NB4 (cell line): ENCODE data around the gene KRTAP1-1.

Source experiments
- DNase-seq: peaks from one replicate; pipeline ENCODE4 v3.0.0; 2010; ENCODE audit warnings: low read depth
- H3K4me3 ChIP-seq: one replicate; pipeline ENCODE4 v1.5.1; 2011; ENCODE audit warnings: mild to moderate bottlenecking, low read depth, low read length, moderate library complexity
- MYC ChIP-seq: IDR thresholded peaks from 2 replicates; pipeline ENCODE4 v1.6.1; 2011; ENCODE audit warnings: low read depth, low read length
- POLR2A ChIP-seq: IDR thresholded peaks from 2 replicates; pipeline ENCODE4 v1.6.1; 2011; ENCODE audit warnings: mild to moderate bottlenecking; ENCODE audit not compliant: insufficient read length; ENCODE audit errors: extremely low read depth
- TF ChIP-seq, protein P1 (sequence below): IDR thresholded peaks from one replicate; pipeline ENCODE4 v1.5.1; 2012; ENCODE audit warnings: low read depth, low read length
- TF ChIP-seq, protein P2 (sequence below): IDR thresholded peaks from 2 replicates; pipeline ENCODE4 v1.6.1; 2011; ENCODE audit warnings: low read depth, low read length

The KRTAP1-1 gene

DNA sequence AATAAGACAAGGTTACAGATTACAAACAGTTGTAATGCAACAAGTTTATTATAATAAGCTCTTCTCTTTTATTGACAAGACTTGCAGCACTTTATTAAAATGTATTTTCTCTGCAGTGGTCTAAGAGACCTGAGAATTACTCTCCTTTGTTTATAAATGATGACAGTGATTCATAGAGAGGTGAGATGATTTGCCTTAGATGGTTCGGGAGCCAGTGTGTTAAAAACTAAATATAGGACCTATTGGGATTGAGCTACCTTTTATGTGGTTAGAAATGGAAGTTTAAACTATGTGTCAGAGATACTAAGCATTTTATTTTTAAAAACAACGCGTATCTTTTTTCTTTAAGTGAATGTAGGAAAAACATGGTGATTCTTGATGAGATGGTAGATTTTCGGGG lies 44.4 kb downstream of the KRTAP1-1 start:
- DNase-seq: no peak
- no peak overlapping the region for H3K4me3 ChIP-seq
- TF ChIP-seq, protein P1, sequence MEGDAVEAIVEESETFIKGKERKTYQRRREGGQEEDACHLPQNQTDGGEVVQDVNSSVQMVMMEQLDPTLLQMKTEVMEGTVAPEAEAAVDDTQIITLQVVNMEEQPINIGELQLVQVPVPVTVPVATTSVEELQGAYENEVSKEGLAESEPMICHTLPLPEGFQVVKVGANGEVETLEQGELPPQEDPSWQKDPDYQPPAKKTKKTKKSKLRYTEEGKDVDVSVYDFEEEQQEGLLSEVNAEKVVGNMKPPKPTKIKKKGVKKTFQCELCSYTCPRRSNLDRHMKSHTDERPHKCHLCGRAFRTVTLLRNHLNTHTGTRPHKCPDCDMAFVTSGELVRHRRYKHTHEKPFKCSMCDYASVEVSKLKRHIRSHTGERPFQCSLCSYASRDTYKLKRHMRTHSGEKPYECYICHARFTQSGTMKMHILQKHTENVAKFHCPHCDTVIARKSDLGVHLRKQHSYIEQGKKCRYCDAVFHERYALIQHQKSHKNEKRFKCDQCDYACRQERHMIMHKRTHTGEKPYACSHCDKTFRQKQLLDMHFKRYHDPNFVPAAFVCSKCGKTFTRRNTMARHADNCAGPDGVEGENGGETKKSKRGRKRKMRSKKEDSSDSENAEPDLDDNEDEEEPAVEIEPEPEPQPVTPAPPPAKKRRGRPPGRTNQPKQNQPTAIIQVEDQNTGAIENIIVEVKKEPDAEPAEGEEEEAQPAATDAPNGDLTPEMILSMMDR: no peak
- no peak for TF ChIP-seq POLR2A
- TF ChIP-seq, protein P2, sequence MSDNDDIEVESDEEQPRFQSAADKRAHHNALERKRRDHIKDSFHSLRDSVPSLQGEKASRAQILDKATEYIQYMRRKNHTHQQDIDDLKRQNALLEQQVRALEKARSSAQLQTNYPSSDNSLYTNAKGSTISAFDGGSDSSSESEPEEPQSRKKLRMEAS: no peak
- TF ChIP-seq MYC: no peak

DNA sequence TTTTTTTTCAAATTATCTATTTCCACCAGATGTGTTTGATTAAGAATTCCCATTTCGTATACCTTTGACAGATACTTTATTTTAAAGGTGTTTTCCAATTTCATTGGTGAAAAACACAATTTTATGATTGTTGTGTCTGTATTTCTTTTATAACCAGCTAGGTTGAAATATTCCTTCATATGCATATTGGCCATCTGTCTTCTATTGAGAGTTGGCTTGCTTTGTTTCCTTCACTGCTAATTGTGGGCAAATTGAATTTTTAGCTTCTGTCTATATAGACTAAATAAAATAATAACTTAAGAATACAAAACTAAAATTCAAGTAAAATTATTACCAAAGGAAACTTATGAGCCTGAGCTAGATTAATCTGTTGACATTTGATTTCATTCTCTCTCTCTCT lies 46.1 kb downstream of the KRTAP1-1 start:
- TF ChIP-seq MYC: no peak
- TF ChIP-seq, protein P1: no peak
- TF ChIP-seq, protein P2: no peak
- TF ChIP-seq POLR2A: no peak
- DNase-seq: no peak
- H3K4me3 ChIP-seq: no peak overlapping the region

DNA sequence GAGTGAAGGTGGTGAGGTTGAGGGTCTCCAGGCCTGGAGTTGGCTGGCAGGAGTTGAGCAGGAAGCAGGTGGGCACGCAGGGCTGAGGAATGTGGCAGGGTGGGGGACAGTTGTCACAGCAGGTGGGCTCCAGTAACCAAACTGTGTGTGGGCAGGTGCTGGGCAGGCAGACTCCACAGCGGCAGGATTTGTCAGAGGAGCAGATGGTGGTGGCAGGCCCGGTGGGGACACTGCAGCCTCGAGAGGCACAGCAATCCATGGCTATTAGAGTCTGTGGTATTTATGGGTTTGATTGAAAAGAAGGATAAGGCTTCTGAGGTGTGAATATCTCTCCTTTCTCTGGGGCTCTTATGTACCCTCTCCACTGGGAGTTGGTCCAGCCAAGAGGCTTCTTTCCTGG lies 47.4 kb downstream of the KRTAP1-1 start, which contains the start of gene KRTAP3-3:
Gene KRTAP3-3 (minus strand): TSS at position 326 of the 400 bp plus-strand sequence. CDS start 67 bp downstream, at position 259.
- no peak for DNase-seq
- TF ChIP-seq, protein P1: no peak
- no peak for TF ChIP-seq POLR2A
- TF ChIP-seq, protein P2: no peak
- TF ChIP-seq MYC: no peak
- no peak within 1 kb of the TSS for H3K4me3 ChIP-seq

DNA sequence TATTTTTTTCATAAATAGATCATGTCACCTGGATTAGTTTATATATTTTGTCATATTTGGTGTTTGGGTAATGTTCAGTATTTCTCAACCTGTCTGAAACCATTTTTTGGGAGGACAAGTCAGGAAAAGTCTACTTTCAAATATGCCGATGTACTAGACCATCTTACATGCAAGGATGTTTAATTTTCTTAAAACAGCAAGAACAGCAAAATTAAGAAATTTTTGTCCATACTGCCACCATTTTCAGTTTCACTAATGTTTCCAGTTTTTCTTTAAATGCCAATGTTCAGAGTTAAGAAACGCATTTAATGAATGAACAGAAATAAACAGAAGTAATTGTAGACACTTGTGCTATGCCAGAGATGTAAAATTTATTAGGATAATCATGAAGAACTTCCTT lies 48.2 kb downstream of the KRTAP1-1 start:
- TF ChIP-seq, protein P2: no peak

DNA sequence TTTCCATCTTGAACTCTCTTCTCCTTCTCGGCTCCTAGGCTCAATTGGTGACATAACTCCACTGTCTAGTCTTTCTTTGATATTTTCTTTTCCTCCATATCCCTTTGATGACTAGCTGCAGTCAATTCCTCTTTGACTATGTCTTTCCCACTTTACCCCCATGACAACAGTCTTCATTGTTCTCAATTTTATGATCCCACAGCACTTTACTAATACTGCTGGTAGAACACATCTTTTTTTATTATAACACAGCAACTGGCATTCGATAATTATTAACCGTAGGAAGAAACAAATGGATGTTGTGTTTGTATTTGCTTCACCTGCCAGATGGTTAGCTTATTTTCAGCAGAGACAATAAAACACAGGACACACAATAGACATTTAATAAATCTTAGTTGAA lies 48.6 kb downstream of the KRTAP1-1 start:
- DNase-seq: no peak
- TF ChIP-seq, protein P2: no peak
- TF ChIP-seq POLR2A (no peak), MYC (no peak)
- TF ChIP-seq, protein P1: no peak
- H3K4me3 ChIP-seq: no peak overlapping the region

More for the DNA sequence above, 48.2 kb downstream of the KRTAP1-1 start:
- no peak for DNase-seq
- no peak overlapping the region for H3K4me3 ChIP-seq
